Gastrocnemius medialis (tissue), 4 donors: ENCODE data around the gene UNC45B.
"Not testable (repeated sequence)": the region's sequence is repeated elsewhere in the genome, so short reads cannot be mapped to it uniquely, and the experiment has no call there.

ENCODE experiments used
- CTCF ChIP-seq, 5 experiments: fragments of 450-650 bp in 3 of 5; fragments of 200-600 bp in 2 of 5; sonication (generic) in 2 of 5; IDR thresholded peaks in 4 of 5; conservative IDR thresholded peaks in 1 of 5; 1 replicate in 4 of 5; 2 replicates in 1 of 5; pipeline ENCODE4 v1.5.1; 2016 to 2019; ENCODE audit warnings: antibody characterized with exemption in 5 of 5, mild to moderate bottlenecking in 3 of 5, moderate library complexity in 3 of 5
- POLR2A ChIP-seq, 2 donors: fragments of 450-650 bp; IDR thresholded peaks; one replicate each; pipeline ENCODE4 v1.6.1; 2017; ENCODE audit warnings: antibody characterized with exemption in 2 of 2, mild to moderate bottlenecking in 2 of 2, moderate library complexity in 2 of 2

GRCh38 chr17:35202582-35202981 is 55.0 kb downstream of the UNC45B start:
- not testable (repeated sequence) for TF ChIP-seq POLR2A (IDR thresholded peaks at IDR 0.05); CTCF (IDR thresholded peaks at IDR 0.05 in 4 of 5, conservative IDR thresholded peaks at IDR 0.05 in 1 of 5)
